Lower leg skin (tissue), 3 donors: Measurements from ENCODE around the gene RNASE7.

Experiments used
- POLR2A ChIP-seq, 2 donors: fragments of 450-650 bp; IDR thresholded peaks; one replicate each; pipeline ENCODE4 v1.6.1; 2016 to 2017; ENCODE audit warnings: antibody characterized with exemption in 2 of 2, mild to moderate bottlenecking in 1 of 2, moderate library complexity in 1 of 2
- TF ChIP-seq, protein P1 (sequence below), 3 donors: fragments of 450-650 bp; IDR thresholded peaks; one replicate each; pipeline ENCODE4 v1.5.1; 2016; ENCODE audit warnings: antibody characterized with exemption in 3 of 3, mild to moderate bottlenecking in 3 of 3, moderate library complexity in 2 of 3

DNA sequence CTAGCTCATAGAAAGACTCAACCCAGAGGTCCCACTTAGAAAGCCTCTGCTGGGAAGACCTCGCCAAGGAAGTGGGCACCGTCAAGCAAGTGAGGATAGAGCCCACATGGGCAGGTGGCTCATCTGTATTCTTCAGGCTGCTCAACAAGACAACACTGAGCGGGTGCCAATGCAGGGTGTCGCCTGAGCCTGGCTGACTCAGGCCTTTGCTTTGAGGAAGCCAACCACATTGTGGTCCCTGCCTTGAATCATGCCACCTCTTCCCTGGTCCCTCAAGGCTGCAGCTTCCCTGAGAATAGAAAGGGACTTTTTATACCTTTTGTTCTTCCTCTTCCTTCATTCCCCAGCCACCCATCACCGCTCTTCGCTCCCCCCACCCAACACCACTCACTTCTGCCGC, 5.4 kb upstream of the RNASE7 start:
- TF ChIP-seq POLR2A (IDR thresholded peaks at IDR 0.05): no peak
- TF ChIP-seq, protein P1, sequence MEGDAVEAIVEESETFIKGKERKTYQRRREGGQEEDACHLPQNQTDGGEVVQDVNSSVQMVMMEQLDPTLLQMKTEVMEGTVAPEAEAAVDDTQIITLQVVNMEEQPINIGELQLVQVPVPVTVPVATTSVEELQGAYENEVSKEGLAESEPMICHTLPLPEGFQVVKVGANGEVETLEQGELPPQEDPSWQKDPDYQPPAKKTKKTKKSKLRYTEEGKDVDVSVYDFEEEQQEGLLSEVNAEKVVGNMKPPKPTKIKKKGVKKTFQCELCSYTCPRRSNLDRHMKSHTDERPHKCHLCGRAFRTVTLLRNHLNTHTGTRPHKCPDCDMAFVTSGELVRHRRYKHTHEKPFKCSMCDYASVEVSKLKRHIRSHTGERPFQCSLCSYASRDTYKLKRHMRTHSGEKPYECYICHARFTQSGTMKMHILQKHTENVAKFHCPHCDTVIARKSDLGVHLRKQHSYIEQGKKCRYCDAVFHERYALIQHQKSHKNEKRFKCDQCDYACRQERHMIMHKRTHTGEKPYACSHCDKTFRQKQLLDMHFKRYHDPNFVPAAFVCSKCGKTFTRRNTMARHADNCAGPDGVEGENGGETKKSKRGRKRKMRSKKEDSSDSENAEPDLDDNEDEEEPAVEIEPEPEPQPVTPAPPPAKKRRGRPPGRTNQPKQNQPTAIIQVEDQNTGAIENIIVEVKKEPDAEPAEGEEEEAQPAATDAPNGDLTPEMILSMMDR (IDR thresholded peaks at IDR 0.05): no peak
